Measurements from ENCODE around the gene CUEDC1.

DNA sequence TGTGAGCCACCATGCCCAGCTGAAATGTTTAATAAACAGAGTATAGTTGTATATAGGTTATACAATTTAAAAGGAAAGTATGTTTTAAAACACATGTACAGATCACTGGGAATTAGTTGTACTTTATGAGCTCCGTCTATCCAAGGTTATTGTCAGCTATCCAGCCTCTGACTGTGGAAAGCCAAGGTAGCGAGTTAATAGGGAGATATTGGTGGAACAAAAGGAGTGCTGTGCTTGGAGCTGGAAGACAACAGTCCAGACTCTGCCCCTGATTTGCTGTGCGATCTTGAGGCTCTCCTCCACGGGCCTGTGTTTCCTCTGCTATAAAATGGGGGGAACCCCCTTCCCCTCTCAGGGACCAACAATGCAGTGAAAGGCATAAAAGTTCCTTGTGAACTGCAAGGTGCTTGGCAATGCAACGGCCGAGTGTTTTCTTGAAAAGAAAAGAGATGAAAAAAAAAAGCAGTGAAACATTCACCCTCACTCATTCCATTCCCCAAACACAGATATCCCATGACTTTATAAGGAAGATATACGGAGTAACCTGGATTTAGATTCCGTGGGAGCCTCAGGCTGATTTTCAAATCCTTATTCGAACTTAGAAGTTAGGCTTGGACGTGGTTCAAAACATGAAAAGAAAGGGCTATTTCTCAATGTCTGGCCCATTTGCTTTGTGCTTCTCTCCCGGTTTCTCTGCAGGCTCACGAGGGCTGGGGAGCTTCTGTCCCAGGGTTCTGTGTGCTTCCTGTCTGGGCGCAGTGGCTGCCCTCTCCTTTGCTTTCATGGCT lies 34.1 kb downstream of the CUEDC1 start:
- TF ChIP-seq EZH2phosphoT487 (IDR thresholded peaks at IDR 0.05; ENCODE audit: insufficient read depth, low read depth) (no peak), EZH2 (IDR thresholded peaks at IDR 0.05; ENCODE audit: insufficient read depth, poor library complexity, severe bottlenecking) (no peak)
